Measurements from ENCODE around the gene THNSL1.

Gene THNSL1

DNA sequence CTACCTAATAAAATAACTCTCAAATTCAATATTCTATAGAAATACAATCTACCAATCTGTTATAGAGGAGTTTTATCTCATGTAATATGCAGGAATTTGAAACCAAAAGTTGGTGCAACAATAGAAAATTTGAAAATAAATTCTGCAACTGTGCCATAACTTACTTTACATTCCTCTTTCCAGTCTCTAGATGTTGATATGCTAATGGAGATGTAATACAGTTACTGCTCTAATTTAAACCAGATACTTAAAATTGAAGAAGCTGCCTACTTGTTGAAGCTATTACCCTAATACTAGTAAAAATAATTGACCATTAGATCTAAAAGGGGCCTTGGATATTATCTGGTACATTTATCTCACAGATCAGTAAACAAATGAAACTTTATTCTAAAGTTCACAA lies 1.8 kb upstream of the THNSL1 start:
- no peak for DNase-seq

DNA sequence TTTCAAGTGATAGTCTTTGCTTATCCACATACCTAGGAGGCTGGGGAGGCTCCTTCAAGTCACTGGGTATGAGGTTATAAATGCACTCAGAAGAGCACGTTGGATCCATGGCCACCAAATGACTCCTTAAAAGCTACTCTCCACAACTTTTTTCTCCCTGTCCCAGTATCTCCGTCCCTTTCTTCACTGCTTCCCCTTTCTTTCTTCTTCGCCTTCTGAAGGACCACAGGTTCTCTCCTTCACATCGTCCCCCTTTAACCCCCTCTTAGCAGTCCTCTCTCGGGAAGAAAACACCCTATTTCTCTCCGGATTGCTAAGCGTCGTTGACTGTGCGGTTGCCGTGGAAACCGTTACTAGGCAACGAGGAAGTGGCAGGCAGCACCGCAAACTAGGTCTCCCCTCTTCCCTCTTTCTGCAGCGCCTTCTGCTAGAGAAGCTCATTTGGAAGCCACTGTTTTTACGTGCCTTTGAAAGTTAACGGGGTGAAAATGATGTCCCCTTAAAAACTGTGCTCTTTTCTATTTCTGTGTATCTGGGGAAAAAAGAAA lies 510 bp upstream of the THNSL1 start, which contains the start of gene ENKUR:
Gene ENKUR, minus strand, starts transcription at position 331 of the 548 bp plus-strand sequence. Its CDS starts 222 bp downstream, at position 109.
- peak; percentile 83 to 99 (median 96) for DNase-seq

DNA sequence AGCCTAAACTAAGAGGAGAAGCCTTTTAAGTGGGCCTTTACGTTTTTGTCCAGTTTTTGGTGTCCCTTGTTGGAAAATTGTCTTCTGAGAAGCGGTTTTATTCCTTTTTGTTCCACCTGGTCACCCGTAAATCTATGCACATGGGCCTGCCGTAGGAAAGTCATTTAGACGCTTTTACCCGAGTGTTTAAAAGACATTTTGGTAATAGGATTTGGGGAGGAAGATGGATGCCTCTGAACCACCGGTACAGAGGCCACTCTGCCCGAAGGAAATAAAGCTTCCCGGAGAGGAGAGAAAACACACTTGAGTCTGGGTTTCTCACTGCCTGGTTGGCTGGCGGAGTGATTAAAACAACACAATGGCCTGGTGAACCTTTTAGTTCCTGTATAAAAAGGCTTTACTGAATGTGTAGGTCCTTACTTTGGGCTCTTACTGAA lies 760 bp downstream of the THNSL1 start:
- DNase-seq: peak in 2 of 6 experiments; percentile 11 to 55

DNA sequence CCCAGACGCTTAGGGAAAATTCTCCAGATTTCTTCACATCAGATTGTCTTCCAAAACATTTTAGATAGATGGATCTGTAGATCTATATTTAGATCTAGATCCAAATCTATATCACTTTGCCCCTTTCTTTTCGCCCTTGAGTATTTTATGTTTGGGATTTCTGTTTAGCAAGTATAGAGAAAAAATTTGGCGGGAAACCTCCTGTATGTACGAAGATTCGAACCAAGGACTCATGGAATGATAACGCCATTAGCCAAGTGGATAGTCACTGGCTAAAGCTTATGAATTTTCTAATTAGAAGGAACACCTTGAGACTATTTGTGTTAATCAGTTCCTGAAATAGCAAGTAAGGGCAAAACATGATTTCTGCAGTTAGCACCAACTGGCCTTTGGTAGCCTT lies 1.2 kb downstream of the THNSL1 start:
- no peak for DNase-seq

DNA sequence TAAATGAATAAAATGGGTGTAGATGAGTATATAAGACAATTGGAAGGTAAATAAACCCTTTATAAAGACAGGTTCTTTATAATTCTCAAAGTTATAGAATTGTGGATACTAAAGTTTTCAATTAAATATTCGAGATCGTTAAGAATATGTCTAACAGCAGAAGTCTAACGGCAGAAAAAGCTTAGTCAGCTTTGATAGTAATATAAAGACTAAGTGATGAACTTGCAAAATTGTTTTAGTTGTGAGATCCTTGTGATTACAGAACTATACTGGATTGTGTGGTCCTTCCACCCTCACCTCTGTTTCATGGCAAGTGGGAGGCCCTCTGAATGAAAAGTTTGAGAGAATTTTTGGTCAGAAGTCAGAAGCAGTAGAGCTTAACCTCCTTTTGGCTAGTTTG lies 2.3 kb downstream of the THNSL1 start:
- DNase-seq: no peak

DNA sequence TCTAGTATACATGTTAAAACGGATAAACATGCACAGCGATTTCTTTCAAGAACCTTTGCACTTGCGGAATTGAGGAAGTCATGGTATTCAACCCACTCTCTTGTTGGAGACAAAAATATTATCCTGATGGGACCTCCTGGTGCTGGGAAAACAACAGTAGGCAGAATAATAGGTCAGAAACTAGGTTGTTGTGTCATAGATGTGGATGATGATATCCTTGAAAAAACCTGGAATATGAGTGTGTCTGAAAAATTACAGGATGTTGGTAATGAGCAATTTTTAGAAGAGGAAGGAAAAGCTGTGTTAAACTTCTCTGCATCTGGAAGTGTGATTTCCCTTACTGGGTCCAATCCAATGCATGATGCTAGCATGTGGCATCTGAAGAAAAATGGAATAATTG lies 6.9 kb downstream of the THNSL1 start:
- no peak for DNase-seq

DNA sequence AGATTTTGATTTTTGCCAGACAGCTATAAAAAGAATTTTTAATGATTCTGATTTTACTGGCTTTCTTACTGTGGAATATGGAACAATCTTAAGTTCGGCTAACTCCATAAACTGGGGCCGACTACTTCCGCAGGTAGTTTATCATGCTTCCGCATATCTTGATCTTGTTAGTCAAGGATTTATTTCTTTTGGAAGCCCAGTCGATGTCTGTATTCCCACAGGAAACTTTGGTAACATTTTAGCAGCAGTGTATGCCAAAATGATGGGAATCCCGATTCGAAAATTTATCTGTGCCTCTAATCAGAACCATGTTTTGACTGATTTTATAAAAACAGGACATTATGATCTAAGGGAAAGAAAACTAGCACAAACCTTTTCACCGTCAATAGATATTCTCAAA lies 8.1 kb downstream of the THNSL1 start:
- no peak for DNase-seq

DNA sequence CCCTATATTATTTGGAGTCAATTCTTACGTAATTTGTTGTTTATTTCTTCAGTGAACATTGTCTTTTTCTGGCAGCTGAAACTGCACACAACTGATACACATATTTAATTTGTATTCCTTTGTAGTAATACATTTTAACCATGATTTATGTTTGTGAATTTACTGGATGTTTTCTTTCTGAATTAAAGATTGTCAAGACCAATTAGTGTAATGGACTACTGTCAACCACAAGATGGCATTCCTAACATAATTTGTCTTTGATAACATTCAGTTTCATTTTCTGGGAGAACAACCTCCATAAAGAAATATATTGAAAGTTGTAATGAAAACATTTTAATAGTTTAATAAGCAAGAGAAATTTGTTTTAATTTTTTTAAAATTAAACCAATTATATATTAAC lies 10.1 kb downstream of the THNSL1 start:
- no peak for DNase-seq

DNA sequence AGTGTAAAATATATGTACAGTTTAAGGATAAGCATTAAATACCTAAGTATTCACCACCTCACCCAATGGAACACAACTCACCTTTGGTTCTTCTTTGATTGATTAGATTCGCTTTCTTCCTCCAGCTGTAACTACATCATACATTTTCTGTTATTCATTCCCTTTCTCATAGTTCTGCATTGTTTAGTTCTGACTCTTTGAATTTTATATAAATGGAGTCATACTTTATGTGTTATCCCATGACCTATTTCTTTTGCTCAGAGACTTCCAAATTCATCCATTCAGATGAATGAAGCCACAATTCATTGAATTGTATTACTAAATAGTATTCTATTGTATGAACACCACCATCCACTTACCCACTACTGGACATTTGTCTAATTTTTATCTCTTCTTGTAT lies 12.3 kb downstream of the THNSL1 start:
- no peak for DNase-seq

DNA sequence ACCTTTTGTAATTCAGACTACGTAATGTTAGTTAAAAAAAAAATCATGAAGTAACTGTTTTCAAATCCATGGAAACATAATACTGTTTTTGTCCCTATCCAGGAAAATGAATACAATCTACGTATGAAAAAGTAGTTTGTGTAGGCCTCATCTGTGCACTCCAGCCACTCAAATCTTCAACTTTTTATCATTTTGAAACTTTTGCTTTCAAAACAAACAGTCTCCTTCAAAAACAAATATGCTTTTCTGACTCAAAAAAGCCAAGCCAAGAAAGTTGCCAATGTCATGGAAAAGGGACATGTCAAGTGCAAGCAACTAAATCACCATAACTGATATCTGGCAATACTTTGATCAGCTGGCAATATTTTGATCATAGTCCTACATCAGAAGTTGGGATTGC lies 13.1 kb downstream of the THNSL1 start:
- no peak for DNase-seq

DNA sequence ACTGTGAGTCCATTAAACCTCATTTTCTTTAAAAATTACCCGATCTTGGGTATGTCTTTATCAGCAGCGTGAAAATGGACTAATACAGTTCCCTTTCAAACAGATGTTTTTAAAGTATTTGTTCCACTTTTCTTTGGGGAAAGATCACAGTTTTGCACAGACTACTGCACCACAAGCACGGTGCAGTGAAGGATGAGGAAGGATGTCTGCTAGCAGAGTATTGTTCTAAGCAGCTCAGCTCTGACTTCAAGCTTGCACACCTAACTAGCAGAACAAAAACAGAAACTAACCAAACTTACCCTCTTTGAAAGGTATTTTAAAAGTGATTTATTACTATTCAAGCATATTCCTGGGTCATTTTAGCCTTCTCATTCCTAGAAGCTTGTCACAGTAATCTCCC lies 20.0 kb downstream of the THNSL1 start:
- DNase-seq: no peak

DNA sequence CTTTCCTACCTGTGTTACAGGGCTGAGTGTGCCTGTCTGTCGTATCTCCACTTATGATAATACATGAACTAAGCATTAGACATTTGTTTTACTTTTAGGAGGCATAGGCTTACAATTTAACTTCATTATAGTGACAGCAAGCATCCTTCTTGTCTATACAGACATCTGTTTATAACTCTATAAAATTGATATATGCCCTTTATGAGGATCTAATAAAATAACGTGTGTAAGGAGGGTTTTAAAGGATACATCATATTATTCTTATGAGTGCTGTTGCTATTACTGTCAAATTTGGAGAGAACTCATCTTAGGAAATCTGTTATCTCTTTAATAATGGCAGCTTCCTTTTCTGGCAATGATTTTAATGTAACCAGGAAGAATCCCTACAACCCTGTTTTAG lies 21.9 kb downstream of the THNSL1 start:
- no peak for DNase-seq

DNA sequence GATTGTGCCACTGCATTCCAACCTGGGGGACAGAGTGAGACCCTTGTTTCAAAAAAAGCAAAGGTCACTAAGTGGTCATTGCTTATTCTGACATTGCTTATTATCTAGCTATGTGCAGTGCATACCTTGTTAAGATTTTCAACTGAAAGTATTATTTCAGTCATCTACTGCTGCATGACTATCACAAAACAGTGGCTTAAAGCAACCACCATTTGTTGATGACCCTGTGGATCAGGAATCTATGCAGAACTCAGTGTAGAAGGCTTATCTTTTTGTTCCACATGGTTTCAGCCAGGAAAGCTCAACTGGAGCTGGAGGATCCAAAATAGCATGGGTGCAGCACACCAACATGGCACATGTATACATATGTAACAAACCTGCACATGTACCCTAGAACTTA lies 23.1 kb downstream of the THNSL1 start:
- no peak for DNase-seq

DNA sequence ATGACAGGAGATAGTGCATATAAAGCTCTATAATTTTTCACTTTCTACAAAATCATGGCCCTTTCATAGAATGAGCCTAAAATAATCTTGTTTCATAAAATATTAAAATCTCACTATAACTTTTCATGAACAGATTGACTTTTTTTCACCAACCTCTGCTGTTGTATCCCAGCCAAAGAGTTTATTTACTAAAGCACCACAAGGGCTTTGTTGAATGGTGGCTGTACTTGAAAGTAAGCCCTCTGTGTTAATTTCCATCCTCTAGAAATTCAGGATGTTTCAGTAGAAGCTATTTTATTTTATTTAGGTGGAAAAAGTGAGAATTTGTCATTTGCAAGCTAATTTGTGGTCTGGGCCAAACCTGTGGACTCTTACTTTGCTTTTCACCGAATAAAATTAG lies 30.2 kb downstream of the THNSL1 start:
- DNase-seq: no peak

DNA sequence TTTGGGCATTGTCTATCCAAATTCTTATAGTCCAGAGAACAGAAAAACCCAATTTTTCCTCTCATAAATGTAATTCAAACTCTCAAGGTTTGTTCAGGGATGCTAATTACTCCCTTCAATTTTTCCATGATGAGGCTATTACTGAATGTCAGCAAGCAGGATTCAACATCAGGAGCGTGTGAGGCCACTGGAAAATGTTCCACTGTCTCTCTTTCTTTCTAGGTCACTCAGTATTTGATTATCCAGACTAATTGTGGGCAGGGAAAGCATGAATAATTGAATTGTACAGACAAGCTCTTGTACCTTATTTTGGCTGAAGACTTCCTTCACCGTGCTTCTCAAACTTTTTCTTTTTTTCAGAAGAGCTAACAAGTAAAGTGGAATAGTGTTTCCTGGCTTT lies 30.7 kb downstream of the THNSL1 start:
- no peak for DNase-seq

DNA sequence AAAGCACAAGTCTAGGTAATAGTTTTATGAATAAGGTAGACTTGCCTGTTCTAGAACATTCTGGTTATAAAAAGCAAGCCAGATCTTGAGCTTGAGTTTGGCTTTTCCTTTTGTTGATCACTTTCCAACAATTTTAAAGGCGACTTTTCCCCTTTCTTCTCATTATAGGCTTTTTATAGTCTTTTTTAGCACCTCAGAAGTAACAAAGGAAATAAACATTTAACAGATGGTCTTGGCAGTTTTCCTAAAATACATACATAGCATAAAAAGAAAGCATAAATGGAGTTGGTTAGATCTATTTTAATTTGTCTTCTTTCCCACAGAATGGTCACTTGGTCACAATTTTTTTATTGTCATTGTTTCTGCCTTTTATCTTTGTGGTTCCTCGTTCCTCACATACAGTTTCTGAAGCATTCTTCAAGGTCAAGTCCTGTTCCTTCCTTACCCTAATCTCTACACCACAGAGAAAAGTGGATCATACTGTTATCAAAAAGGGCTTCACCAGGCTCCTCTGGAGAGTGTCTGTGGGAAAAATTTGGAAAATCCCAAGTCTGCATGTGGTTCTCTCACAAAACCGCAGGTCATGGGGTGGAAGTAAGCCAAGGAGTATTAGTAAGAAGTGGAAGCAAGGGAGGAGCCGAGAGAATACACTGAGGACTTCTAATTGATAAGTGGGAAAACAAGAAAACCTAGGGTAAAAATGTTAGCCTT lies 31.3 kb downstream of the THNSL1 start:
- DNase-seq: no peak

DNA sequence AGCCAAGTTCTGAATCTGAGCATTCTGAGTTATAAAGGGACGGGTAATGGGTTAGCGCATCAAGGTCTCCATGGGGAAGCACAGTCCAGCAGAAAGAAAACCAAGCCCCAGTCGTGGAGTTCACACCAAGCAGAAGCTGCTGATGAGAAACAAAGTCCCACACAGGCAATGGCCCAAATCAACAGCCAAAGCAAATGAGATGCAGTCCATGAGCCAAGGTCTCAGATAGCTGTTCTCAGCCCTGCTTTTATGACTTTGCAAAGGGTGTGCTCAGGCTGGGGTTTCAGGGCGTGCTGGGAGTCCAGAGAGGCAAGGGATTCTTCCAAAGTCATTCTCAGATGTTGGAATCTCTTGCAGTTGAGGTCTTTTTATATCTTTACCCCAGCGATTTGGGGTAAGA lies 32.0 kb downstream of the THNSL1 start:
- DNase-seq: no peak

DNA sequence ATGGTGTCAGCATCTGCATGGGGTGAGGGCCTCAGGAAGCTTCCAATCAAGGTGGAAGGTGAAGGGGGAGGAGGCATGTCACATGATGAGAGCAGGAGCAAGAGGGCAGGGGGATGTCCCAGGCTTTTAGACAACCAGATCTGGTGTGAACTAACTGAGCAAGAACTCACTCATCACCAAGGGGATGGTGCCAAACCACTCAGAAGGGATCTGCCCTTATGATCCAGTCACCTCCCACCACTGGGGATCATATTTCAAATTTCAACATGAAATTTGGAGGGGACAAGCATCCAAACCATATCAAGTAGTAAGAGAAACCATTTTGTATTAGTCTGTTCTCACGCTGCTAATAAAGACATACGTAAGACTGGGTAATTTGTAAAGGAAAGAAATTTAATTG lies 33.6 kb downstream of the THNSL1 start:
- no peak for DNase-seq

DNA sequence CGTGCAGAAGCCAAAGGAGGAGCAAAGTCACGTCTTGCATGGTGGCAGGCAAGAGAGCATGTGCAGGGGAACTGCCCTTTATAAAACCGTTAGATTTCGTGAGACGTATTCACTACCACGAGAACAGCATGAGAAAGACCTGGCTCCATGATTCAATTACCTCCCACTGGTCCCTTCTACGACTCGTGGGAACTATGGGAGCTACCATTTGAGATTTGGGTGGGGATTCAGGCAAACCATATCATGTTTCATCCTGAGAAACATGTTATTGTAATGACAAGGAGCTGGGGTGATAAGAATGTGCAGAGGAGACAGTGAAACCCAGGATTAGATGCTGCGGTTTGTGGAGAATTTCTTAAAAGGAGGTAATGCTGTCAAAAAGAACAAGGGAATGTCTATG lies 34.0 kb downstream of the THNSL1 start:
- DNase-seq: no peak

DNA sequence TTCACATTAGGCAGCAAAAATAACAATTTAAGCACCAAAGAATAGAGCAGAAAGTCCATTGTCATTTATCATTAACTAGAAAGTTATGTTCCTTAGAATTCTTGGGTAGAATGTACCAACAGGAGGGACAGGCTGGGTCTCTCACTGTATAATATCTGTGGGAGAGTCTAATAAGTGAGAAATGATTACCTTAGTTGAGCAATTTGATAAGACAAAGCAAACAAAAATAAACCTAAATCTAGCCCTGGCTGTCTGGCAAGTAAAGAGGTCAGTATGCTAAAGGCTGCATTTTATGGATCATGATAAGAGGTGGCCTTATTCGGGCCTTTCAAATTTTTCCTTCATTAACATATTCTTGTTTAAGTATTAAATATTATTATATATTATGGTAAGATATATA lies 35.6 kb downstream of the THNSL1 start:
- no peak for DNase-seq

DNA sequence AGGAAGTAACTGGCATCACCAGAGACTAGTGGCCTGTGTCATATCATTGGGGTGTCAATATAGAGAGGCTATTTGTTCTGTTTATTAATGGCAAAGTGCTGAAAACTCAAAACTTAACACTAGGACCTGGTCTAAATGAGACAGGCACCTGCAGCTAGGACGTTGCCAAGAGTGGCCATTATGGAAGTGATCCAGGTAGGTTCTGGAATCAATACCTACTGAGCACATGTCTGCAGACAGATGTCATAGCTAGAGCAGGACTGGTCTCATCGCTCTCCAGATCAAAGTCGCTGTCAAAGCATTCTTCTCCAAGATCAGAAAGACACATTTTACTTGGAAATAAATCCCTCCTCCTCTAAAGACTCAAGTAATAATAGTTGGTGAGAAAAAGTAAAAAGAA lies 40.3 kb downstream of the THNSL1 start:
- DNase-seq: no peak

DNA sequence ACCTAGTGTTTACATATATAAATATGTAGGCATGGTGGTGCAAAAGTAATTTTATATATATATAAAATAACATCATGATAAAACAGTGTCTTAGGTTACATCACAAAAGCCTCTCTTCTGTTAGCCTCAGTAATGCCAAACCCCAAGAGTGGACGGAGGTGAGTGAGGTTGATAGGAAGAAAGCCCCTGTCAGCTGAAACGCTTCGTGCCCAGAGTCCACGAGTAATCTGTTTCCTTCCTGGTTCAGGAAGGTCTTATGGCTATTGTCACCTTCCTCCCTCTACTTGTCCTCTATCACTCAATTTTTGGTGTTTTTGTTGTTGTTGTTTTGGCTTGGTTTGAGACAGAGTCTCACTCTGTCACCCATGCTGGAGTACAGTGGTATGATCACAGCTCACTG lies 41.5 kb downstream of the THNSL1 start:
- DNase-seq: no peak

DNA sequence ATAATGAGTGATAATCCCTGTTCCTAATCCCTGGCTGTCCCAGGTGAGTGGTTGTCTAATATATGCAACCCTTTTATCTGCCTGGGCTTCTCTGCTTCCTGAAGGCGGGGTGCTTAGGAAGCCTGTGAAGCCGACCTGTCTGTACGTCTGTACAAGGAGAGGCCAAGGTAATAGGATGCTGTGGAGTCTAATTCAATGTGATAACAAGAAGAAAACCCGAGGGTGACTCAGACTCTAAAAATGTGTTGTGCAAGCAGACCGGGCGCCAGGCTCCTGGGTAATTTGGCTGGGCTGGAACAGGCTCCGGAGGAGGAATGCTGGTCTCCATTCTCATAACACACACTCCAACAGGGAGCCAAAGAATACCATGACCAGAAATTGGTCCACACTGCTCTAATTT lies 43.6 kb downstream of the THNSL1 start:
- DNase-seq: no peak

DNA sequence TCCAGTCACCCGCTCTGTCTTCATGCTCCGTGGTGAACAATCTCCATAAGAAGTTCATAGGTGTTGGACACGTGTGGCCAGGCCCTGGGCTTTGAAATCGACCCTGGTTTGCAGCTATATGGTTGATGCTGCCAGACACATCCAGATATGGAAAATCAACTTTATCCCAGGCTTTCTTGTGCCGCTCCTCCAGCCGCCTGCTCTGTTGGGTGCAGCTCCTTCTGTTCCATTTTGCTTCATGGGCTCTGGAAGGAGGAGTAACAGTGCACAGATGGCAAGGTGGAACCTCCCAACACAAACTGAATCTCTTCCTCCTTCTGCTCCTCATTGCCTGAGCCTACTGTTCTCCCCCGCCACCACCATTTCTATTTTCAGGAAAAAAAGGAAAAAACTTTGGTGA lies 44.7 kb downstream of the THNSL1 start:
- no peak for DNase-seq
